NCI-H82 treated with DMSO at 0.1 percent for 48 hours (cell line): ENCODE results near the gene WWOX.

Experiments used
- DNase-seq: peaks from one replicate; lab custom pipeline; 2025; ENCODE audit not compliant: unreplicated experiment; lab: John Stamatoyannopoulos, UW

WWOX gene

GRCh38 chr16:78812582-78812981 is 713.1 kb downstream of the WWOX start:
- no peak for DNase-seq

GRCh38 chr16:78813661-78814311 is 714.3 kb downstream of the WWOX start:
- no peak for DNase-seq

DNA sequence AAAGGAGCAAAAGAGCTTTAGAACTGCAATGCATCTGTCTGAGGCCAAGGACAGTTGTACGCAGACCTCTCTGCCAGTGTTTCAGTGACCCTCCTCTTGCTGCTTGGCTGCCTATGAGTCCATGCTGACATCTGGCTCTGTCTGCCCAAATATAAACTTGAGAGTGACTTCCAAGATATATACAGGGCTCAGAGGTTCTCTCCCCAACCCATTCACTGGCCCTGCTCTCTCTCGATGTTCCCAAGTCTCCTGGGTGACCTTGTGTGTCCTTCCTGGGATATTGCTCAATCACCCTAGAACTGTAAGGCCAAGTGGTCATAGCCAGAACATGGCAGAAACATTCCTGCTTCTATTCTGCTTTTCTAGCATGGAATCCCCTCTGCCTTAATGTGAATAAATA is 716.3 kb downstream of the WWOX start:
- DNase-seq = no peak

DNA sequence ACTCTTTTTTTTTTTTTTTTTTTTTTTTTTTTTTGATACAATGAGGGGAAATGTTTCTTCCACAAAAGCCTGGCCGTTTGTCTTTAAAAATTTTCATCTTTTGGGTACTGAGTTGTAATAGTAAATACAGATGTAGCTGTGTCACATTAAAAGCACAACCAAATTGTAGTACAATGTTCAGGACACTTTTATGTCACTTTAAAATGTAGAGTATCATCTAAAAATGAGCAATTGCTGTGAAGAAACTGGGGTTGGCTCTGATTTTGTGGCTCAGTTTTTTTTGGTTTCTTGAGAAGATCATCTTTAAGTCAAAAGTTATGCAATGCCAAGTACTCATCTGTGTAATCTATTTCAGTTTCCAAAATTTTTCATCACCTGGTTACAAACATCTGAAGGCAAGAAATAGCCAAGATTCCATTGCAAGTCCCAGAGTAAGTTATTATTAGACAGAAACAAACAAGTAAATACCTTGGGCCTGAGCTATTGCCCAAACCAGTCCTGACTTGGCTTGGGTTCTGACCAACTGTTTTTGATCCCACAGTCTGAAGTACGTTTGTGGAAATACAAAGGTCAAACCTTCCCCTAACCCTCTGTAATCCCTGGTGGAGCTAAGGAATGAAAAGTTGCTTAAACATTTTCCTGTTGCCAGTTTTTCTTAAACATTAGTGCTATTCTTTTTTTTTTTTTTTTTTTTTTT is 717.2 kb downstream of the WWOX start:
- no peak for DNase-seq

DNA sequence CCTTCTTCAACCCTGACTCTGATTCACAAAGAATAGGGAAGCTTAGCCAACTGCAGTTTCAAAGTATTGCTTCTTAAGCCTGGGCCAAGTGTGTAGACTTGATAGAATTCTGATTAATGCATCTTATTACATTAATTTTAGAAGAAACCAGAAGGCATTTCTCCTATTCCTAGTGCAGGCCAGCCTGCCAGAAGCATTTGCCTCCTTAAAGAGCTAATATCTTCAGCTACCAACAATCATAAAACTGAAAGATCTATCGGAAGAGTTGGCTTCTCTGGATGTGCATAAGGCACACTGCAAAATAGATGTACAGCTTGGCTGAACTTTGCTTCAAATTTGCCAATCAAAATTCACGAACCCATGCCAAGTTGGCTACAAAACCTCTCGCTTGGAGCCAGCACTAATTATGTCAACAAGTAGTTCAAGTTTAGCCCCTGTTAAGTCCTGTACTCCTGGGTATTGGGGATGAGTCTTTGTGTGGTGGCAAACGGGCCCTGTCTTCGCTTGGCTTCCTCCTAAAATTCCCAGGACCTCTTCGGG is 717.8 kb downstream of the WWOX start:
- no peak for DNase-seq

DNA sequence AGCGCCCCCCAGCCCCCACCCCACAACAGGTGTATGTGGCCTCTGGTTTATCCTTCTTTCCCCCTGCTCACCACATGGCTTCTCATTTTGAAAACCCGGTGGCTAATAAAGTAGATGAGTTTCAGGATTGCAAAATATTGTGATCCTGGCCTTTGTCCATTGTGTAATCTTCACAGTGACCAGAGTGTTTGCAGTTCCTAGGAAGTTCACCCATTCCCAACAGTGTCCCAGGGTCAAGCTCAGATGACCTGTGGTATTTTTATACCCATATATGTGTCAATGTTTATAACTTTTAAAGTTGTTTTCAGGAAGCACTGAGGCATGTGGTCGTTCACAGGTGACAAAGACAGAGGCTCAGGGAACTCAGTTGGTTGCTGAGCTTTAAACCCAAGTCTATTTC is 721.9 kb downstream of the WWOX start:
- DNase-seq = no peak

GRCh38 chr16:78822509-78822908 is 723.1 kb downstream of the WWOX start:
- DNase-seq = no peak

GRCh38 chr16:78823027-78823426 is 723.6 kb downstream of the WWOX start:
- no peak for DNase-seq

DNA sequence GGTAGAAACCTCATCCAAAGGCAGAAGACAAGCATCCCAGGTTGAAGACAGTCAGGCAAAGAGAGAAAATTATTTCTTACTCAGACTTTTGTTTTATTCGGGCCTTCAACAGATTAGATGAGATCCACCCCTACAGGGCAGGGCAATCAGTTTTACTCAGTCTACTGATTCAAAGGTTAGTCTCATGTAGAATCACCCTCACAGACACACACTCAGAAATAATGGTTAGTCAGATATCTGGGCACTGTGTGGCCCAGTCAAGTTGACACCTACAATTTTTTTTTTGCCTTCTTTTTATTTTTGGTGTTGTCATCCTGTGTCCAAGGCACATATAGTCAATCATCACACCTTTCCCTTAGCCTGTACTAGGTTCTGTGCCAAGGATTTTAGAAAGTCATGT is 729.8 kb downstream of the WWOX start:
- no peak for DNase-seq

DNA sequence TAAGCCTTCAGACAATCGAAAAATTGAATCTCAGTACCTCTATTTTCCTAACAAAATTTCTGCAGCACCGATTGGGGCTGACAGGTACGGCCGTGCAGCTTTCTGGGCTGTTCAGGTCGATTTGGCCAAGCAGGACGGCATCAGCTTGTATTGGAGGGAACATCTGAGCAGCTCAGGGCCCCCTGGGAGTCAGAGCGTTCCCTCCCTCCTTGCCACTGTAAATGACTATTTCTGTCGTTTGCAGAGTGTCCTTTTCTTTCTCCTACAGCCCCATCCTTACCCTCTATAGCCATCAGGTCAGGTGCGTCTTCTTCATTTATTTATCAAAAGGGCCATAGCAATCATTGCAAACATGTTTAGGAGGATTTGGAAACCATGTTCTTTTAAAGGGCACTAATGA is 731.1 kb downstream of the WWOX start:
- DNase-seq = no peak

GRCh38 chr16:78832100-78832499 is 732.6 kb downstream of the WWOX start:
- DNase-seq = no peak

DNA sequence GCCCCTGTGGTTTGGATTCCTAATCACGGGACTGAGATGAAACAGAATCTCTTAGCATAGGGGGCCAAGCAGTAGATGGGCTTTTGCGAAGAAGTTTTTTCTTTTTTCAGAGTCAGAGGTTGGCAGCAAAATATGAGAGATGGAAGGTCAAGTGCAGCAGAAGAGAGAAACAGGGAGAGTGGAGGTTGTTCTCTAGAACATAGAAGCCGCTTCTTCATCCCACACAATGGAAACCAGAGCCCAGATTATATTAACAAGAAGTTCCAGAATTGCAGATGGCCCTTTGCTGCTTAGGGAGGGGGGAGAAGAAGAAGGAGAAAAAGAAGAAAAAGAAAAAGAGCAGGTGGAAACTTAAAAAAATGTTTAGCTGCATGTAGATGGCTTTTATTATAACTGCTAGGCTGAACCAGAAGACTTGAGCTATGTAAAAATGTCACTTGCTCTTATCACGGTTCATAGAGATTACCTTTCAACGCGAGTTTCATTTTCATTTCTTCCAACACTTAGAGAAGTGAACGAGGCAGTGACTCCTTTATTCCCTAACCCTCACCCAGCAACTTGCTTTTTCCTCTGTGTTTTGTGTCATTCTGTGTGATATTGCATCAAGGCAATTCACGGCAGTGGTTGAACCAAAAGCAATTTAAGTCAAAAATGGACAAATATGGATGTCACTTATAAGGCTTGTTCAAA is 737.5 kb downstream of the WWOX start:
- no peak for DNase-seq

- no peak for DNase-seq
Observed at GRCh38 chr16:78837706-78838105, 738.3 kb downstream of the WWOX start.

GRCh38 chr16:78838276-78838675 is 738.8 kb downstream of the WWOX start:
- no peak for DNase-seq

DNA sequence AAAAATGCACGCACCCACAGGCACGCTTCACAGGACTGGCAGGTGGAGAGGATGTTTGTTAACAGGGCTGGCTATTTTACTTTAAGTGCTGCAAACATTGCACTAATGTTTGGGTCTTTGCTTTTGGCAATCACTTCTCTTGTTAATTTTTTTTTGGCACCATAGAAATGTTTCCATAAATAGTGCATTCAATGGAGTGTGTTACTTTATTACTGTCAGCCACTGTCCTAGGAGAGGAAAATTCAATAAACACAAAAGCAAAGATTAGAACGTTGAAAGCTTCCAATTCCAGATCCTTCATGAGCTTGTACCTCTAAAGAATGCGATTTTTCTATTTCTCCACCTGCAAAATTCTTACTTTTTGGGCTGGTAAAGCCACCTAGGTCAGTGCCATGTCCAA is 743.5 kb downstream of the WWOX start:
- no peak for DNase-seq

DNA sequence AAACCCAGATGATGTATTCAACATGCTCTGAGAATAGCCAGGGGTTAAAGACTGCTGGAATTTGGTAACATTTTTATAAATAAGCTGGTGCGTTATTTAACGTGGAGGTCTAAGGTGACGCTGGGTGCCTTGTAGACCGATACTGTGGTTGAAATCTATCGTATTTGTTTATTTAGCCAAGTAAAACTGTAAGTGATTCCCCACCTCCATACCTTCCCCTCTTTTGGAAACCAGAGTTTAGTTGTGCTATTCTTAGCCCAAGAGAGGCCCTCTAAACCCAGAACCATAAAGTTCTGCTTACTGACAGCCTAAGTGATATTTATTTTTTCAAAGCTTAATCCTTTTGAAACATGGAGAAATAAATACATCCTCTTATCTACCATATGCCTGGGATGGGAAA is 744.5 kb downstream of the WWOX start:
- no peak for DNase-seq

GRCh38 chr16:78844682-78845081 is 745.2 kb downstream of the WWOX start:
- no peak for DNase-seq

GRCh38 chr16:78851266-78851665 is 751.8 kb downstream of the WWOX start:
- DNase-seq = no peak

DNA sequence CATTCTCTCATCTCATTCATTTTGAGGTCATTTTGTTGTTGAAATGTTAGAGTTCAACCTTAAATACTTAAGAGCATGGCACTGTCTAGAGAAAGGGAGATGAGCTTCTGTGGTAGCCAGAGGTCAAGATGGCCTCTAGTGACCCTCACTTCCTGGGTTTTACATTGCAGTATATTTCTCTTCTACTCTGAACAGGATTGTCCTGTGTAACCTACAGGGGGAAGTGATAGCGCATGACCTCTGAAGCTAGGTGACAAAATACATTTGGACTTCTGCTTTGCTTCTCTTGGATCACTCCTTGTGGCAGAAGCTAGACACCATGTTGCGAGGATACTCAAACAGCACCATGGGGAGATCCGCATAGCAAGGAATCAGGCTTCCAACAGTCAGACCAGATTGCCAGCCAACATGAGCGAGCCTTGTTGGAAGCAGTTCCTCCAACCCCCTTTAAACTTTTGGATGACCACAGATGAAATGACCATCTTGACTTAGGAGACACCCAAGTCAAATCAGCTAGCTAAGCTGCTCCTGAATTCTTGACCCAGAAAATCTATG is 752.7 kb downstream of the WWOX start:
- DNase-seq = no peak

DNA sequence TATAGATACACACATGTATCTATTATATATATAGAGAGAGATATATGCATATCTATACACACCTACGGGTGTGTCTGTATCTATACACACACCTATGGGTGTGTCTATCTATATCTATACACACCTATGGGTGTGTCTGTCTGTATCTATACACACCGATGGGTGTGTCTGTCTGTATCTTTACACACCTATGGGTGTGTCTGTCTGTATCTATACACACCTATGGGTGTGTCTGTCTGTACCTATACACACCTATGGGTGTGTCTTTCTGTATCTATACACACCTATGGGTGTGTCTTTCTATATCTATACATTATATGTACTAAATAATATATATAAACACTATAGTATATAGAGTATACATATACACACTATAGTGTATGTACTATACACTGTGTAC is 762.6 kb downstream of the WWOX start:
- no peak for DNase-seq

DNA sequence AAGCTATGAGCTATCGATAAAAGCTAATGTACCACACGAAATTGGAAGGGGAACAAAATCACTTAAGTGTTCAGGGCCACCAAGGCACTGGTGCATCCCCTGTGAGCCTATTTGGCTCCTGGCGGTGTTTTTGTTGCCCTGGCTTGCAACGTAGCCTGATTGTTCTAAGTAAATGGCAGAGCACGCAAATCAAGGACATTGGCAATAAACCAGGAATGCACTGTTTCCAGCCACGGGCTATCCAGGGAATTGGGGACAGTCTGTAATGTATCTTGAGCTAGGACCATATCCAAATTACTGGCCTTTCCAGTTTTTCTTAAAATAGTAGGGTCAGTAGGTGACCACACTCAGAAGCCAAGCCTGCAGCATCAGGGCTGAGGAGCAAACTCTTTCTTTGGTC is 767.1 kb downstream of the WWOX start:
- no peak for DNase-seq

GRCh38 chr16:78869492-78869891 is 770.0 kb downstream of the WWOX start:
- no peak for DNase-seq
